GM21825 (cell line): Measurements from ENCODE around the gene HINFP.

Experiments
- ATAC-seq: cut with Tn5 transposase; IDR thresholded peaks from one replicate; pipeline ENCODE4 v1.9.1; 2021; ENCODE audit warnings: mild to moderate bottlenecking, moderate library complexity; ENCODE audit not compliant: unreplicated experiment

HINFP gene, protein sequence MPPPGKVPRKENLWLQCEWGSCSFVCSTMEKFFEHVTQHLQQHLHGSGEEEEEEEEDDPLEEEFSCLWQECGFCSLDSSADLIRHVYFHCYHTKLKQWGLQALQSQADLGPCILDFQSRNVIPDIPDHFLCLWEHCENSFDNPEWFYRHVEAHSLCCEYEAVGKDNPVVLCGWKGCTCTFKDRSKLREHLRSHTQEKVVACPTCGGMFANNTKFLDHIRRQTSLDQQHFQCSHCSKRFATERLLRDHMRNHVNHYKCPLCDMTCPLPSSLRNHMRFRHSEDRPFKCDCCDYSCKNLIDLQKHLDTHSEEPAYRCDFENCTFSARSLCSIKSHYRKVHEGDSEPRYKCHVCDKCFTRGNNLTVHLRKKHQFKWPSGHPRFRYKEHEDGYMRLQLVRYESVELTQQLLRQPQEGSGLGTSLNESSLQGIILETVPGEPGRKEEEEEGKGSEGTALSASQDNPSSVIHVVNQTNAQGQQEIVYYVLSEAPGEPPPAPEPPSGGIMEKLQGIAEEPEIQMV

DNA sequence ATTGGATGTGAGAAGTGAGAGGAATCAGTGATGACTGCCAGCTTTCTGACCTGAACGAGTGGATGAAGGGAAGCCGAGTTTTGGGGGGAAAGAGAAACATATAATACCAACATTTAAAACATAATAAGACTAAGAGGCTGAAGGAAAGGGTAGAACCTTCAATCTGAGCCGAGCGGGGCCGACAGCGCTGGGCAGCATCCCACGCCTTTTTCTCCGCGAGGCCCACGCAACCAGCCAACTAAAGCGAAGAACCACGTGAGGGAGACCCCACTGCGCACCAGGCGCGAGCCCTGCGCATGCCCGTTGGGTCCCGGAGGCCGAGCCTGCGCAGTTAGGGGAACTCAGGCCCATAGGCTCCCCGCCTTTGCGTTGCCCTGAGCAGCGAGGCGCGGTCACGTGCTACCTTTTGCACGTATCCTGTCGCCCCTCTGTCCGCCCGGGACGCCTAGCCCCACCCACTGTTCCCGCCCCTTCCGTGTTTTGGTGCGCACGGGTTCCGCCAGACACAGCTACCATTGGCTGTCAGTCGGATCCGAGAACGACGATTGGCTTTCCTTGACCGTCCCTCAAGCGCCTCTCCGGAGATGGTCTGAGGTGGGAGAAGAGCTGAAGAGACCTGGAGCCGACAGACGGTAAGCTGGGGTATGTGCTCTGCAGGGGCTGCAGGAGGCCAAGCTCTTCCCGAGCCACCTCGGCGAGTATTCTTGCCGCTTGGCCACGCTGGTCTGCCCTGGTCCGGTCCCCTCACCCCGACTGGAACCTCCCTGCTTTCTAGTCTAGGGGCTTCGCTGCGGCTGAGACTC lies at the start of gene HINFP:
TSS of gene HINFP (plus strand) at position 573 of the 803 bp plus-strand sequence. CDS start 5,365 bp downstream, outside the sequence.
- peak; percentile 96 for ATAC-seq

DNA sequence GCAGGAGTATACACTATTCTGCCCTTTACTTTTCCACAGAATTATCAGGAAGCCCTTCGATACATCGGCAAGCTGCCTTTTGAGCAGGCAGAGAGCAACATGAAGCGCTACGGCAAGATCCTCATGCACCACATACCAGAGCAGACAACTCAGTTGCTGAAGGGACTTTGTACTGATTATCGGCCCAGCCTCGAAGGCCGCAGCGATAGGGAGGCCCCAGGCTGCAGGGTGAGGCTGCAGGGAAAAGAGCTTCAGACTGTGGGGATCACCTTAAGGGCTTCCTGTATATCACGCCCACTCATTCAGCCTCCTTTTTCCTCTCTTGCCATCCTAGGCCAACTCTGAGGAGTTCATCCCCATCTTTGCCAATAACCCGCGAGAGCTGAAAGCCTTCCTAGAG lies 43.5 kb upstream of the HINFP start:
- ATAC-seq: no peak

DNA sequence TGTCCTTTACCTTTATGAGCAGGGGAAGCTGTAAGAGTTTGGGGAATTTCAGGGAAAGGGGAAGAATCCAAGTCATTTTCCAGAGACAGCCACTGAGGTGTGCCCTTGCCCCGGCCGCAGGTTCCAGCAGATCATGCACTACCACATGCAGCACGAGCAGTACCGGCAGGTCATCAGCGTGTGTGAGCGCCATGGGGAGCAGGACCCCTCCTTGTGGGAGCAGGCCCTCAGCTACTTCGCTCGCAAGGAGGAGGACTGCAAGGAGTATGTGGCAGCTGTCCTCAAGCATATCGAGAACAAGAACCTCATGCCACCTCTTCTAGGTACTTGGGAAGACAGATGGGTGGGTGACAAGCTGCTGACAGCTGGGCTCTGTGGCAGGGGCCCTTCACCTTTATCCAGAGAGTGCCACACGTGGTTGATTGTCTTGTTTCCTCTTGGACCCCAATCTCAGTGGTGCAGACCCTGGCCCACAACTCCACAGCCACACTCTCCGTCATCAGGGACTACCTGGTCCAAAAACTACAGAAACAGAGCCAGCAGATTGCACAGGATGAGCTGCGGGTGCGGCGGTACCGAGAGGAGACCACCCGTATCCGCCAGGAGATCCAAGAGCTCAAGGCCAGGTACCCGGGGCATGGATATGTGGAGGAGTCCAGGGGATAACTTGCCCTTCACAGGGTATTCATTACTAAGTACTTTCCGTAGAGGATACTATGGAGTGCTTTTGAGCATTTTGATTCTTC lies 42.5 kb upstream of the HINFP start:
- no peak for ATAC-seq

DNA sequence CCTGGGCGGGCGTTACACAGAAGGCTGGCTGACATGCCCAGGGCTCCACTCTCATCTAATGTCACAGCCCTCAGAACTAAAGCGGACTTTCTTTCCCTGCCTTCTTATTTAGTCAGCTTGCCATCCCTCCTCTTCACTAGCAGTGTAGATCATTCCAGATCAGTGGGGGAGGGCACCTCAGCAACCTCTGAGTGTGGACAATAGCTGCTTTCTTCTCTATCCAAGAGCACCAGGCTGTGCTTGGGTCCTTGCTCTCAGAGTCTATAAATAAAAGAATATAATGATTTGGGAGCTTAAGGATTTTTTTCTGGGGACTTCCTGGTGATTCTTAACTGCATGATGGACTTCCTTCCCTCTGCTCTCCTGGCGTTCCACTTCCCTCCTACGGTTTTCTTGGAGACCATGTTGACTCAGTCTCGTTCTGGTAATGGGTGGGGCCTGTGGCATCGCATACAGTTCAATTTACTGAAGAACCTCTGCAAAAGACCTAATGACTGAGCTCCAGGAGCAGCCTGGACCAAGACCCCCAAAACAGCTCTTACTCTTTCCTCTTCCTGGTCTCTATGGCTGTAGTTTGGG lies 39.6 kb upstream of the HINFP start:
- no peak for ATAC-seq

DNA sequence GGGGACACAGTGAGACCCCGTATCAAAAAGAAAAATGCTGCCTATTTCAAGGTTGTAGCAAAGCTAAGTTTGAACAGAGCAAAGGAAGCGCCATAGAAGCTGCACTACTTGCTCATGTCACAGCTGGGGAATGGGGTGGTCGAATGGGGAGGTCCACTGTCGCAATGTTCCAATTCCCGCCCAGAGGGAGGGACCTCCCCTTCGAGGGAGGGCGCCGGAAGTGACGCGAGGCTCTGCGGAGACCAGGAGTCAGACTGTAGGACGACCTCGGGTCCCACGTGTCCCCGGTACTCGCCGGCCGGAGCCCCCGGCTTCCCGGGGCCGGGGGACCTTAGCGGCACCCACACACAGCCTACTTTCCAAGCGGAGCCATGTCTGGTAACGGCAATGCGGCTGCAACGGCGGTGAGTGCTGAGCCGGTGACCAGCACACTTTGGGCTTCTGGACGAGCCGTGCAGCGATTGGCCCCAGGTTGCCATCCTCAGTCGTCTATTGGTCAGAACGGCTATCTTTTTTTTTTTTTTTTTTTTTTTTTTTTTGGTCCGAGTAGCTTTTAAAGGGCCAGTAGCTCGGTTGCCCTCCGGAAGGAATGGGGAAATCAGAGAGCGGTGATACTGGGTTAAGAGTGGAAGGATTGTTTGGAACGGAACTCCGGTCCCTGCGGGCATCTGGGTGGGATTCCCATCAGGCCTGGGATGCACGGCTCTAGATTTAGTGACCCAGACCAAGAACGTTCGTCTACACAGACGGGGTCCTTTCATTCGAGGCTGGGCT lies 36.5 kb upstream of the HINFP start, which contains the start of gene HMBS:
TSS of gene HMBS (plus strand) at position 219 of the 774 bp plus-strand sequence. CDS start at position 372, 153 bp downstream.
- ATAC-seq: peak; percentile 82

GRCh38 chr11:119085437-119085847 lies 35.9 kb upstream of the HINFP start:
- peak; percentile 15 for ATAC-seq

GRCh38 chr11:119087123-119087522 lies 34.3 kb upstream of the HINFP start:
- ATAC-seq: no peak

GRCh38 chr11:119087747-119088241 lies 33.6 kb upstream of the HINFP start:
- no peak for ATAC-seq

- ATAC-seq: no peak
Observed at GRCh38 chr11:119088406-119088805, 33.0 kb upstream of the HINFP start.

DNA sequence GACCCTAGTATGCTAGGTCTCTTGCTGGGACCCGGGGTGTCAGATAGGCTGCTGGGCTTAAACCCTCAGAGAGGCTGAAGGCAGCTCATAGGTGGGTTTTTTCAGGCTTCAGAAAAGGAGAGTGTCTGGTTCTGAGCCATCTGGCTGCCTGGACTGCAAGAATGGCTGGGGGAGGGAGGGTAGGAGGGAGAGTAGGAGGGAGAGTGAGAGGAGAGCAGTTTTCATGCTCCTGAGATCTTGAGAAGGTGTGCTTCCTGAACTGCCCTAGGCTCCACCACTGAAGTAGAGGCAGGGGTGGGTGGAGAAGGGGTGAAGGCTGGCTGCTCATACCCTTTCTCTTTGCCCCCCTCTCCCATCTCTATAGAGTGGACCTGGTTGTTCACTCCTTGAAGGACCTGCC lies 32.1 kb upstream of the HINFP start:
- ATAC-seq: no peak

DNA sequence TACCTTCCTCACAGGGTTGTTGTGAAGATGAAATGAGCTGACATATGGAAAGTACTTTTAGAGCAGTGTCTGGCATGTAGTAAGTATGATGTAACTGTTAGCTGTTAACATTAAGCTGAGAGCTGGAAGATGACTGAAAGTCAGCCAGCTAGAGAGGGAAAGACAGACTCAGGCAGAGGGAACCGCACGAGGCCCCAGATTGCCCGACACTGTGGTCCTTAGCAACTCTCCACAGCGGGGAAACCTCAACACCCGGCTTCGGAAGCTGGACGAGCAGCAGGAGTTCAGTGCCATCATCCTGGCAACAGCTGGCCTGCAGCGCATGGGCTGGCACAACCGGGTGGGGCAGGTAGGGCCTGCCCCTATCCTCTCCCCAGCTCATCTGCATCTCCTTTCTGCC lies 30.2 kb upstream of the HINFP start:
- ATAC-seq: no peak

GRCh38 chr11:119091966-119092879 lies 29.2 kb upstream of the HINFP start:
- no peak for ATAC-seq

DNA sequence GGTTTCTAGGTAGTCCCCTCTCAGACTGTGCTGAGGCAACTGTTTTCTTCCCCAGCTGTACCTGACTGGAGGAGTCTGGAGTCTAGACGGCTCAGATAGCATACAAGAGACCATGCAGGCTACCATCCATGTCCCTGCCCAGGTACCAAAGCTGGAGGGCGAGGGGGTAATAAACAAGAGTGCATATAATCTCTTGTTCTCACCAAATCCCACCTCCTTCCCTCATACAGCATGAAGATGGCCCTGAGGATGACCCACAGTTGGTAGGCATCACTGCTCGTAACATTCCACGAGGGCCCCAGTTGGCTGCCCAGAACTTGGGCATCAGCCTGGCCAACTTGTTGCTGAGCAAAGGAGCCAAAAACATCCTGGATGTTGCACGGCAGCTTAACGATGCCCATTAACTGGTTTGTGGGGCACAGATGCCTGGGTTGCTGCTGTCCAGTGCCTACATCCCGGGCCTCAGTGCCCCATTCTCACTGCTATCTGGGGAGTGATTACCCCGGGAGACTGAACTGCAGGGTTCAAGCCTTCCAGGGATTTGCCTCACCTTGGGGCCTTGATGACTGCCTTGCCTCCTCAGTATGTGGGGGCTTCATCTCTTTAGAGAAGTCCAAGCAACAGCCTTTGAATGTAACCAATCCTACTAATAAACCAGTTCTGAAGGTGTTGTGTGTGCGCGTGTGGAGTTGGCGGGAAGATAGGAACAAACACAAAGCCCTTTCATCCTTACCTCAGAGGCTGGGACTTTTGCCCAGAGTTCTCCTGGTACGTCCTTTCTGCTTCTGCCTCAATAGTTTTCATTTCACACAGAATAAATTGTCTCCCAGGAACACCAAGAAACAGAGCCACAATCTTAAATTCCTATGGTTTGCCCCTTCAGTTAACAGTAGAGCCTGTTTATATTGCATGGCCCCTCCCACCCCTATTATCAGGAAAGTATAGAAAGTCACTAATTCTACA lies 28.2 kb upstream of the HINFP start:
- no peak for ATAC-seq

- ATAC-seq: peak; percentile 7
Observed at GRCh38 chr11:119093942-119094815, 27.2 kb upstream of the HINFP start.

DNA sequence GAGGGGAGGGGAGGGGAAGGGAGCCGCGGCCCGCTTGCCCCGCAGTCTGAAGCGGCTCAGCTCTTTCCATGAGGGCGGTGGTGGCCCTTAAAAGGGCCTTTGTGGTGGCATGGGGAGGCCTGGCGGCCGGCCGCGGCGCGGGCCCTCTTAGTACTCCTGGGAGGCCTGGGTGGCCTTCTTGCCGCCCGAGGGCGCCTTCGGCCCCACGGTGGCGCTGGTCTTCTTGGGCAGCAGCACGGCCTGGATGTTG lies 26.6 kb upstream of the HINFP start:
- peak; percentile 35 for ATAC-seq

GRCh38 chr11:119095066-119095880 lies 26.1 kb upstream of the HINFP start:
- peak; percentile 77 for ATAC-seq
